MV-4-11 (cell line): Measurements from ENCODE around the gene PDGFB.
A peak's percentile ranks its signal among the peaks of the same experiment; 100 is the strongest.

ENCODE experiments used
- DNase-seq: peaks from one replicate; lab custom pipeline; 2025; lab: John Stamatoyannopoulos, UW

Gene PDGFB

DNA sequence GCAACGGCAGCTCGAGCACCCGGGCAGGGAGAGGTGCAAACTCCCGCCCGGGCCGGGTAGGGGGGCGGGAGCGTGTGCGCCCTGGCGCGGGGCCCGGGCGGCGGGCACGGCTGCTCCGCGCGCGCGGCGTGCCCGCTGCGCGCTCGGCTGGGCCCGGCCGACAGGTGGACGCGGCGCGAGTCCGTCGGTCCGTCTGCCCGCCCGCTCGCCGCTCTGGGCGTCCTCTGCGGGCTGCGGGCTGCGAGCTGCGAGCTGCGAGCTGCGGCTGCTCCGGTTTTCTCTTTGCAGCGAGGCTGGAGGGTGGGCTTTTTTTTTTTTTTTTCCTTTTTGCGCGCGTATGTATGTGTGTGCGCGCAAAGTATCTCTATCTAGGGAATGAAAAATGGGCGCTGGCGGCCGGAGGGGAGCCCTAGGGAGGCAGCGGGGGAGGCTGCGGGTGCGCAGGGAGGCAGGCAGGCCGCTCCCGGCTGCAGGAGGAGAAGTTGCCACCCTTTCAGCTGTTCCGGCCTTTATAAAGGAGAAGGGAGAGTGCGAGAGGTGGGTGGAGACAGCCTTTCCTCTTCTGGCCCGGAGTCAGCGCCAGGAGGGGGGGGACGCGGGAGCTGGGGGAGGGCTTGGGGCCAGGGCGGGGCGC, at the start of gene PDGFB:
Gene PDGFB, minus strand, starts transcription at position 487 of the 634 bp plus-strand sequence. CDS start 1,019 bp downstream, outside the sequence.
- peak; percentile 31 for DNase-seq

DNA sequence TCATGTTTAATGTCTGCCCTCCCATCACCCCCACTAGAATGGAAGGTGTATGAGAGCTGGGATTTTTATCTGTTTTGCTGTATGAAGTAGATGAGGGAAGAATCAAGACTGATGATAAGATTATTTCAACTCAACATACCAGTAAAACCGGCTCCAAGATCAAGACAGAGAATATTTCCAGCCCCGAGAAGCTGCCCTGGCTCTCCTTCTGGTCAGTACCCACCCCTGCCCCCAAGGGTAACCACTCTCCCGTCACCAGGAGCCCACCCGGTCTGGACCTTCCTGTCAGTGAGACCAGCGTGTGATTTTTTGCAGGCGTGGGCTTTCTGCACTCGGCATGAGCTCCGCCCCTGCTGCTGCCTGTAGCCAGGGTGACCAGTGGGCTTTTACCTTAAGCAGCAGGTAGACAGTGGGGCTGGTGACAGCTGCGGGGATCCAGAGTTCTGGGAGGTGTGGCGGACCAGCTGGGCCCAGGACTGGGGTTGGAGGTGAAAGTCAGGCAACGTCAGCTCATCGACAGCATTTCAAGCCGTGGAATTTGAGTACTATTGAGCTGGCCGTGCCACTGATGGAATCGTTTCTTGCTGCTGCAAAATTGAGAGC, 49.1 kb upstream of the PDGFB start:
- no peak for DNase-seq

DNA sequence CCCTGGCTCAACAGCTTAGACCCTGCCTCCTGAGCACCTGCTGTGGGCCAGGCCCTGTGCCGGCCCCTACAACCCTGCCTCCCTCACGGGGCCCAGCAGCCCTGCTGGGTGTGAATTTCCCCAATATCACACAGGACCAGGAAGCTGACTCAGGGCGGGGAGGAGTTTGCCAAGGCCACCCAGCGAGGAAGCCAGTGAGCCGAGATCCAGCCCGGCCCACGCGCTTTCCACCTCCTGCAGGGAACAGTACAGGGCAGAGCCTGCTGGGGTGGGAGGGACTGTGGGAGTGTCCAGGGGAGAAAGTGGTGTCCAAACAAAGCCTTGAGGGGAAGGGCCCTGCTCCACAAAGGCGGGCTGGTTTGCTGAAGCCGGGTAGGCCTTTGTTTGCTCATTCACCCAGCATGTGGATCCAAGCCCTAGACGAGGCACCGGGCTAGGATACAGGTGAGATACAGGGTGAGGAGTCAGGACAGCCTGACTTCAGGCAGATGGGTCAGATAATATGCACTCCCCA, 47.8 kb upstream of the PDGFB start:
- peak; percentile 88 for DNase-seq

DNA sequence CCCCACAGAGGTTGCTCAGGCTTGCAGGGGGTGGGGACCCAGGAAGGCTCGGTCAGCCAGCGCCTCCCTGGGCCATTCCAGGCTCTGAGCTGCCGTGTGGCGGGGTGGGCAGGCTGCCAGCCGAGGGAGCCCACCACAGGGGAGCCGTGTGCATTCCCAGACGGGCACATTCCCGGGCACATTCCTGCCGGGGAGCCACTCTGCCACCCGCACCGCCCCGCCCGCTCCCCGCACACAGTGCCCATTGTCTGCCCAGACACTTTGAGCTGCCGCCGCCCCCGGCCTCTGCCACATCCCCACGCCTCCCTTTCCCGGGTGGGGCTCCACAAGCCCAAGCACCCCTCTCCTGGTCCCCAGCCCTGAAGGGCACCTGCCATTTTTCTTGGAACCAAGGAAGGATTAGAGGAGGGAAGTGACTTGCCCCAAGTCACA, 47.3 kb upstream of the PDGFB start:
- DNase-seq = no peak

DNA sequence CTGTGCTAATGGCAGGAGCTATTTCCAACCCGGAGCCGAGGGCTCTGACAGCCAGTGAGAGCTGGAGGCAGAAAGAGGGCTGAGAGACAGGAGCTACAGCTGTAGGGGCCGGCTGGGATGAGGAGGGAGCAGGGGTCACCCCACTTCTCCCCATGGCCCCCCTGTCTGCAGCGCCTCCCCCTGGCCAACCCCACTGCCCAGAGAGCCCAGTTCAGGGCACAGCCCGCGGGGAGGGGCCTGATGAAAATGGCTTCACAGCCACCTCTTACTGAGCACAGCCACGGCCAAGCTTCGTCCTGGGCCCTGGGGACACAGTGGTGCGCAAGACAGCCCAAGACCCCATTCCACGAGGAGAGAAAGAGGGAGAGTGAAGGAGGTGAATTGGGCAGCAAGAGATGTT, 46.7 kb upstream of the PDGFB start:
- no peak for DNase-seq

DNA sequence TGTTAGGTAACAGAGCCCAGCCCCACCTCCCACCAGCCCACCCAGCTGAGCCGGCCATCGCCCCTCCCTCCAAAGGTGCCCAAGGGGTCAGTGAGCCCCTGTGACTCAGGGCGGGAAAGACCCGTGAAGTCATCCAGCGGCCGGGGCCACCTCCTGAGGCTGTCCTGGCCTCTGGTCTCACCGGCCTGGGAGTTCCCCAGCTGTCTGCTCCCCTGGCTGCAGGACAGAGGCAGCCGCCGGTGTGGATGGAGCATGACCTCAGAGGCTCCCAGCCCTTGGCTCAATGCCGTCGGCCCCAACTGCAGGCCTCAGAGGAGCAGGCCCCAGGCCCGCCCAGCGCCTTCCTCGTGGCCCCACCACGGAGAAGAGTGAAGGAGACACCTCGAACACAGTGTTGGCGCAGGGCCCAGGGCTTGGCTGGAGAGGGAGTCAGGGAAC, 46.0 kb upstream of the PDGFB start:
- no peak for DNase-seq

DNA sequence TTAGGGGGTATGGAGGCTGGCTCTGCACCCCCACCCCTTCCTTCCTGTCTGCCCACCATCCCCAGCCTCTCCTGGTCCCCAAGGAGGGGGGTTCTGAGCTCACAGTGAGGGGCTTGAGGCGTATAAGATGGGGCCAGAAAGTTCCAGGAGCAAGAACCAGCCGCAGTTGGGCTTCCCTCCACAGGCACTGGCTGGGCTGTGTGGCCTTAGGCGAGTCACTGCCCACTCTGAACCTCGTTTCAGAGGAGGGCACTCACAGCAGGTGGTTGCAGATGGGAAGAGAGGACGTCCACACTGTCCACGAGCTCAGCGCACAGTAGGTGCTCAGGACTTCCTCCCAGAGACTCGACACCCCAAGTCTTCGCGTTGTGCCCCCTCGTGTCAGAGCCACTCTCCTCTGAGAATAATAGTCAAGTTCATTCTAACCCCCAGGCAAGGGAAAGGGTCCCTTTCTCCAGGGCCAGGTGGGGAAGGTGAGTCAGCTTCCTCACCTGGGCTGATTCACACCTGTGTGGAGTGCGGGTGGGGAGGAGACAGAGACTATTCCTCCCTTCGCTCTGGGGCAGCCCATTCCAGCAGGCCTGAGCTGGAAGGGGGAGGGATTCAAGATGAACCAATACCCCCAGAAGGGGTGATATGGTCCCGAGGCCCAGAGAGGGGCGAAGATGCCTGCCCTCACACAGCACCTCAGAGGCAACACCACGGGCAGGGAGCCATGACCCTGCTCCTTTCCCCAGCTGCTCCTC, 45.4 kb upstream of the PDGFB start:
- no peak for DNase-seq

DNA sequence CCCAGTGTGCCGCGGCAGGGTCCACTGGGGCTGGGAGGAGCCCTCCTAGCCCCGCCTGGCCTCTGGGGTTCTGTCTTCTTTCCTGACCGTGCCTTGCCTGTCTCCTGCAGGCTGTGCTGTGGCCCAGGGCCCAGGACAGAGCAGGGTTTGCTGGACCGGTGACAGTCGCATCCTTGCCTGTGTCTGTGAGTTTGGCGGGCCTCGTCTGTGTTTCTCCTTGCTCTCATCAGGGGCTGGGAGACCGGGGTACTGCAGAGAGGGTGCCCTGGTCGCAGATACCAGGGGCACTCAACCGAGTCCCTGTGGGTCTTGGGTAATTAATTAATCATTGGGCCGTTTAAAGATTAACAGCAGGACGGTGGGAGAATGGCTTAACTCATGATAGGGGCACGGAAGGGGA, 44.8 kb upstream of the PDGFB start:
- no peak for DNase-seq

DNA sequence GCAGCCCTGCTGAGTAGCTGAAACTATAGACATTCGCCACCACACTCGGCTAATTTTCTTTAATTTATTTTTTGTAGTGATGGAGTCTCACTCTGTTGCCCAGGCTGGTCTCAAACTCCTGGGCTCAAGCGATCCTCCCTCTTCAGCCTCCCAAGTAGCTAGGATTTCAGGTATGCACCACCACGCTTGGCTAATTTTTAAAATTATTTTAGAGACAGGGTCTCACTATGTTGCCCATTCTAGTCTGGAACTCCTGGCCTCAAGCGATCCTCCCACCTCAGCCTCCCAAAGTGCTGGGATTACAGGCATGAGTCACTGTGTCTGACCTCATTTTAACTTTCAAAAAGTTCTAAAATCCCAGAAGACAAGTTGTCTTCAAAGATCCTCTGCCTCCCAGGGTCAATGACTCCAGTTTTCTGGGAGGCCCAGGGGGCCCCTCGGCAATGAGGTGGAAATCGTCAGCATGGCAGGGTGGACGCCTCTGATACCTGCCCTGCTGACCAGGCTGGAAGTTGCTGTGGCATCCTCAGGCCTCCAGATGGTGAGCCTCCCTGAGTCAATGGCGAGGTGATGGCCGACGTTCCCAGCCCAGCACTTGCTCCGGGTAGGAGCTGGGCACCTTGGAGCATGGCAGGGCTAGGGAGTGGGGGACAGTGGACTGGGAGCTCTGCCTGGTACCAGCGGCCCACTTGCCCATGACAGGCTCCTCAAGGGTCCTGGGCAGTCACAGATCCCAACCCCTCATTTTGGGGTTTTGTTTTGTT, 43.5 kb upstream of the PDGFB start:
- no peak for DNase-seq

DNA sequence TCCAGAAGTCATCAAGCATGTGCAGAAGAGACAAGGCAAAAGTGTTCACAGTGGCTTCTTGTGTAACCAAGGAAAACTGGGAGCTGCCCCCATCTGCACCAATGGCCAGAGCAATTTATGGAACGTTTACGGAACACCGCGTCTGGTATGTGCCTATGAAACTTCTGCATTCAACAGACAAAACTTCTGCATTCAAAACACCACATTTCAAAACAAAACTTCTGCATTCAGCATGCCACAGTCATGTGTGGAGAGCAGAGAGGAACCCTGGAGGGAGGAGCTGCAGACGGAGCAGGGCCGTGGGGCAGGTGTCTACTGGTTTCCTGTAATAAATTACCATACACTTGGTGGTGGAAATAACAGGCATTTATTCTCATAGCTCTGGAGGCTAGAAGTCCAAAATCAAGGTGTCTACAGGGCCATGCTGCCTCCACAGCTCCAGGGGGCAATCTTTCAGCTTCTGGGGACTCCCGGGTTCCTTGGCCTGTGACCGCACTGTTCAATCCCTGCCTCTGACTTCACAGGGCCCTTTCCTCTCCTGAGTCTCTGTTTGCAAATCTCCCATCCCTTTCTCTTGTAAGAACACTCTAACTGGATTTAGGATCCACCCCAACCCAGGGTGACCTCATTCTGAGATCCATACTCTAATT, 42.4 kb upstream of the PDGFB start:
- peak; percentile 91 for DNase-seq

DNA sequence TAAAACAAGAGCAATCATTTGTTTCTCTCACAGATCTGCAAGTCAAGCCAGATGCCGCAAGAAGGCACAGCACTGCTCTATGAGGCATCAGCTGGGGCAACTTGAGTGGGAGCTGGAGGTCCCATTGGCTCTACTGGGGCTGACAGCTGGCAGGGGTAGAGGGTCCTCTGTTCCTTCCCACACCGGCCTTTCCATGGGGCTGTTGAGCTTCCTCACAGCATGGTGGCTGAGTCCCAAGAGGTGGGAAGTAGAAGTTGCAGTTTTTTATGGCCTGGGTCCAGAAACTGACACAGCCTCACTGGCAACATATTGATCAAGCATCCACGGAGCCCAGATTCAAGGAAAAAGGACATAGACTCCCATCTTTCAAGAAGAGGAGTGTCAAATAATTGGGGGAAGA, 40.2 kb upstream of the PDGFB start:
- DNase-seq = no peak

DNA sequence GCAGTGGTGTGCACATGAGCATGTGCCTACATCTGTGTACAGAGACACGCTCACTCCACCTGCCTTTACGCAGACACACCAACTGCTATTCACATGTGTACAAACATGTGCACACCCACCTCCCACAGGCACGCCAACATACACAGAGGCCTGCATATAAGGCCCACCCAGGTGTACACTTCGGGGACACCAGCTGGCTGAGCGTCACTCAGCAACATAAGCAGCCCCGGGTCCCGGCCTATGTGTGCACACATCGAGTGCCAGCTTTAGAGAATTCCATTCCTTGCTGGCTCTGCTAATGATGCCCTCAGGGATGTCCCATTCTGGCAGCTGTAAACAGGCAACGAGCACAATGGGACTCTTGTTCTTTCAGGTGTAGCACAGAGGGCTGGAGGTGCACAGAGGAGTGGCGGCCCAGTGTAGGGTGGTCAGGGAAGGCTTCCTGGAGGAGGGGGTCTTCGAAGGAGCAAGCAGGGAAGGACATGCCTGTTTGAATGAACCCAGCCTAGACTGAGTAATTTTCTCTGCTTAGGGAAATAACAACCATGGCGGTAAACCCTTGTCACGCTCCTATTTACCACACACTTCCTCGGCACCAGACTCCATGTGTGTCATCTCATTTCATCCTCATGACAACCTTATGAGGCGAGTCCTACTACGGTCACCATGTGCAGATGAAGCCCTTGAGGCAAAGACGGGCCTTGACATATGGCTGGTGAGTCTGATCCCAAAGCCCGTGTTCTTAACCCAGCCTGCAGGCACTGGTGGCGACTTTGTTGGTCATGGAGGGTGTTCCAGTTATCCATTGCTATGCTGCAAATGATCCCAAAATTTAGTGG, 39.6 kb upstream of the PDGFB start:
- no peak for DNase-seq

DNA sequence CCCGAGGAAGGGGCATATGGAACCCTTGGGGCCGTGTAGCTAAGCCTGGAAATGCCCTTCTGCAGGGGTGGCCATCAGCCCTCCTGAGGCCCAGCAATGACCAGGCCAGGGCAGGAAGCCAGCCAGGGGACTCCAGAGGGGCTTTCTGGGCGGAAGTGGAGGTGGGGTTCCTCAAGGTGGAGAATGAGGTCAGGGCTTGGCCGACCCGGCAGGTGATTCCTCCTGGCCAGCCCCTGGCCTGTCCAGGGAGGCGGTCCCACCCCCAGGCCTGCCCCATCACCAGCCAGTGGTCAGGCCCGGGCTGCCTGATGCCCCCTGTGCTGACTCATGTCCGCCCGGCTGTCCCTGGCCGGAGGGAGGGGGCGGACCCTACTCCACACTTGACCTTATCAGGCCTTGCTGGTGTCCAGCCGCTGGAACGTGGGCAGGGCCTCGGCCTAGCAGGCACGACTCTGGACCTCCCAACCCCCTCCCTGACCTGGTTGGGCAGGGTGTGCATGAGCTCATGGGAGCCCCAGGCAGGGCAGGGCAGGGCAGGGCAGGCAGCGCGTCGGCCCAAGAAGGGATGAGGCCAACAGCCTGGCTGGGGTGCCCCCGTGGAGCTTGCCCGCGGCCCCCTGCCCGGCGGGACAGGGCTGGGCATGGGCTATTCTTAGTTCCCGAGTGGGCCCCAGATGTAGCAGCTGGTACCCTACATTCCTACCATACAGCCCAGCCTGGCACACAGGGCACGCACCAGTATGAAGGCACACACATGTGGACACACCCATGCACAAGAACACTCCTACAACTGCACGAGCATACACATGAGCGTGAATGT, 38.8 kb upstream of the PDGFB start:
- DNase-seq = no peak

DNA sequence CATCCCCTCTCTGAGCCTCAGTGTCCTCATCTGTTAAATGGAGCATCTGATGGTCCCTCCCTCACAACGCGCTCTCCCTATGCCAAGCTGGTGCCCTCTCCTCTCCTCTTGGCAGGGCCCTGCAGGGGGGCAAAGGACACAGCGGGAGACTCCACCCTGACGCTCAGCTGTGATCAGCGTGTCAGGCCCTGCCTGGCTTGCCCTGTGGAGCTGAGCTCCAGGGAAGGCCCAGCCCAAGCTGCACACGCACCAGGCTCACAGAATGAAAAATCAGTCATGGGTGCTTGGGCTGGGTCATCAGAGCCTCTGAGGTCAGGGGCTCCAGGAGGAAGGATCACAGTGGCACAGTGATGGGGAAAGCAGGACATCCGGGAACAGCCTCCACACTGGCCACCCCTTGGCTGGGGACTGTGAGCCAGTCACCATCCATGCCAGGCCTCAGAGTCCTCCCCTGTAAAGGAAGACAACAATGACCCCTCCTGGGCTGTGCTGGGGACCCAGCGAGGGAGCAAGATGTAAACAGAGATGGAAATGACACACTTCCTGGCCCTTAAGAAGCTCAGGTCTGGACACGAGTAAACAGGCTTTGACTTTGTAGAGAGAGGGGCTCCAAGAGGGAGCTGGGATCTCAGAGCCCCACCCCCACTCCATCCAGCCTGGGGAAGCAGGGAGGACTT, 38.0 kb upstream of the PDGFB start:
- no peak for DNase-seq

DNA sequence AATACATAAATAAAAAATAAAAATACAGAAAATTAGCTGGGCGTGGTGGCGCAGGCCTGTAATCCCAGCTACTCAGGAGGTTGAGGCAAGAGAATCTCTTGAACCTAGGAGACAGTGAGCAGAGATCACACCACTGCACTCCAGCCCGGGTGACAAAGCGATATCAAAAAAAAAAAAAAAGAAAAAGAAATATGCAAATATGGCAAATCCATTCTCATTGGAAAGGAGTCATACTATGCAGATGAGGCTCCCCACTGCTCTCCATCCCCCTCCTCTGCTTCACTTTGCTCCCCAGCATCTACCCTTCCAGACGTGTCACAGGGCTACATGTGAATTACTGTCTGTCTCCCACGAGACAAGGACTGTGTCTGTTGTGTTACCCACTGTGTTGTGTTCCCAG, 36.3 kb upstream of the PDGFB start:
- no peak for DNase-seq

DNA sequence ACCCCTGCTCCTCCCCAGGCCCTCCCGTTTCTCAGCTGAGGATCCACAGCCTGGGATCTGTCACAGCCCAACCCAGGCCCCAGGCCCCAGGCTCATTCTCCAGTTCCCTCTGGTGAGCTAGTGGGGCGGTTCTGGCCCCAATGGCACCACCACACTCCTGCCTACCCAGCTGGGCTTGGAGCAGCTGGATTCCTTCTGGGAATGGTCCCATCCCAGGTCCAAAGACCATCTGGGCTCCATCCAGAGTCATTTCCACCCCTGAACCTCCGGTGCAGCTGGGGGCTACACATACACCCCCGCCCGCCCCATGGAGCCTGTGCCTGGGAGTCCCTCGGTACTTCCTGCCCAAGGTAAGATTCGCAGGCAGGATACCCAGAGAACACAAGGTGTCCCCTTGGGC, 35.5 kb upstream of the PDGFB start:
- no peak for DNase-seq

DNA sequence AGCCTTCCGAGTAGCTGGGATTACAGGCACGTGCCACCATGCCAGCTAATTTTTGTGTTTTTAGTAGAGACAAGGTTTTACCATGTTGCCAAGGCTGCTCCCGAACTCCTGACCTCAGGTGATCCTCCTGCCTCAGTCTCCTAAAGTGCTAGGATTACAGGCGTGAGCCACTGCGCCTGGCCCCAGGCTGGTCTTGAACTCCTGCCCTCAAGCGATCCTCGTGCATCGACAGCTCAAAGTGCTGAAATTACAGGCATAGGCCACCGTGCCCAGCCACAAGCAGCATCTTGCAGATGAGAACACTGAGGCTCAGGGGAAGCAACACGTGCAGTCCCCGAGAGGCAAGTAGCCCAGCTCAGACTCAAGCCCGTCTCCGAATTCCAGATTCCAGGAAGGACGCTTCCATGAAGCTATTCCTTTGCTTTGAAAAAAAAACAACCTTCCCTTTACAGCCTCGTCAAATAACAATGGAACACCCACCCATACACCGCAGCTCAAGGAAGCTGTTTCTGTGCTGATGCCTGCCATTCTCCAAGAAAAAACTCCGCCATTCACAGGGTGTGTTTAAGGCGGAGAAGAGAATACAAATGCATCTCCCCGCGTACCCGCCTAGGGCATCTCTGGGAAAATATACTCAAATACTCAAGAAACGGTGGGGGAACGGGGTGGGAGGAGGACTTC, 34.5 kb upstream of the PDGFB start:
- no peak for DNase-seq

DNA sequence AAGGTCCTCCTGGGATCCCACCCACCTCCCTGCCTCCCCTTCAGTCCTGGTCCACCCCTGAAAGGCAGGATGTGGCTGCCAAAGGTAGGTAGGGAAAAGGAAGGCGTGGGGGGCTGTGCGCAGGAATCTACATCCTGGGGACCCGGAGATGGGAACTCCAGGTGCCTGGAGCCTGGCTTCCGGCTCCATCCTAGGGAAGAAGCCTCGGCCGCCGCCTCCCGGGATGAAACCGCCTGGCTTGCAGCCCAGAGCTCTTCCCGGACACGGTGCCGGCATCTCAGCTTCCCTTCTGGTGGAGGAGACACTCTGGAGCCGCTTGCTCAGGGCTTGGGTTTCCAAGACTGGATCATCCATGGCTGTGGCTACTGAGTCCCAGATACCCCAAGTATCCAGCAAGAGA, 33.3 kb upstream of the PDGFB start:
- DNase-seq = no peak

DNA sequence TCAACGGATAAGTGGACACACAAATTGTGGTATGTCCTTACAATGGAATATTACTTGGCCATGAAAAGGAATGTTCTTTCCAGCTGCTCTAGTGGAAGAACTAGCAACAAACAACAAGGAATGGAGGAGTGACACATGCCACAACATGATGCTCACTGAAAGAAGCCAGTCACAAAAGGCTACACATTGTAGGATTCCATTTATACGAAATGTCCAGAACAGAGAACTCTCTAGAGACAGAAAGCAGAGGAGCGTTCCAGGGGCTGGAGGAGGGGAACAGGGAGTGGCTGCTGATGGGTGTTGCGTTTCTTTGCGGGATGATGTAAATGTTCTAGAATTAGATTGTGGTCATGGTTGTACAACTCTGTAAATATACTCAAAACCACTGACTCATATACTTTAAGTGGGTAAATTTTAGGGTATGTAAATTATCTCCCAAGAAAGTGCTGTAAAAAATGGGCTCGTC, 32.4 kb upstream of the PDGFB start:
- DNase-seq = peak; percentile 76
